HG03045 (cell line): Measurements from ENCODE around the gene NLGN4Y.
"Not testable (repeated sequence)": the region's sequence is repeated elsewhere in the genome, so short reads cannot be mapped to it uniquely, and the experiment has no call there.

Experiments used
- ATAC-seq: cut with Tn5 transposase; IDR thresholded peaks from one replicate; pipeline ENCODE4 v1.9.1; 2021; ENCODE audit warnings: mild to moderate bottlenecking, moderate library complexity; ENCODE audit not compliant: unreplicated experiment

The NLGN4Y gene

DNA sequence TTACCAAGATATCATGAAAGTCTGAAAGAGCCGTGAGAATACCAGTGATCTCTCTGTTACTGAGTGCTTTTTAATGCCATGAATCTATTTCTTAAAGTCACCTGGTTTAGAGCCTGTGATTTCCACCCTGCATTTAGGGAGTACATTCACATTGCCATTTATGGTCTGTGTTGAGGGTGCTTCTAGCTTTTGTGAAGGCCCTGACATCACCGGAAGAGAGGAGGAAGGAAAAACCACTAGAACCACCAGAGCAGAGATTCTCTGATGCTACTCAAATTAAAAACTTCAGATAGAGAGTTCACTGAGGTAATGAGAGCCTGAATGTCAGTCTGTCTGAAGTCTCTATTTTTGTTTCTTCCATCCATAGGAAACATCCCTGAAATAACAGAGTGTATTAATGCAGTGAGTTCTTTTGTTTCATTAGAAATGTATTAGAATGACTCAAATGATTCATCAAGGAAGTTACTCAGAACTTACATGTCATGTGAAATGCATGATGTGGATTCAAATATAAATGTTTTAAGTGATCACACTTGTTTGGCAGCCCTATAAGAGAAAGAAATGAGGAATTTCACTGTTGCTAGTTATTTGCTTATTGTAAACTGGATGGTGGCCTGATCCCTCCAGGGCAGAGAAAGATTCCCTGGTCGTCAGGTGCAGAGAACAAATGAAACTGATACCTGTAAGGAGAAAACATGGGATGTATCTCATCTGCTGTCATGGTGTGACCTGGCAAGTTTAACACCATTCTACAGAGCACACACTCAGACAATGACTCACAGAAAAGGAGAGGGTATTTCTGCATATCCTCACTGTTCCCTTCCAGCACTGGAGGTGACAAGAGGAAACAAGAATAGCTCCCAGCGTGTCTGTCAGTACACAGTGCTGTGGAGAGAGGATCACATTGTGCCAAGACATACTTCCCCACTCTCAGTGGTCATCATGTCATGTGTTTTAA is 310.1 kb downstream of the NLGN4Y start:
- ATAC-seq = peak; percentile 47

DNA sequence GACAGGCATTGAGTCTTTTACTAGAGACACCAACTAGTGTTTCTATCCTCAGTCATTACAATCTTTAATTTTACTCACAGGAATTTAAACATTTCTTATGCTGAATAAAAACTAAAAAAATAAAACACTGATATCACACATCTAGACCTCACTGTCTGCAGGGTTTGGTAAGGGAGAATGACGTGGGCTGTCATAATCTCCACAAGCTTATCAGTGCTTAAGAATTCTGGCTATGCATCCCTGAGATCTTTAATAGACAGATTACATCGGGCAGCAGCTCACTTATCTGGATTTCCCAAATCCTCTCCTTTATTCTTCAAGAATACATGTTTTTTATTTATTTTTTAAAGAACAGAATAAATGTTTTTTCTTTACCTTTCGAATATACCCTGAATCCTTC is 313.1 kb downstream of the NLGN4Y start:
- ATAC-seq = no peak

DNA sequence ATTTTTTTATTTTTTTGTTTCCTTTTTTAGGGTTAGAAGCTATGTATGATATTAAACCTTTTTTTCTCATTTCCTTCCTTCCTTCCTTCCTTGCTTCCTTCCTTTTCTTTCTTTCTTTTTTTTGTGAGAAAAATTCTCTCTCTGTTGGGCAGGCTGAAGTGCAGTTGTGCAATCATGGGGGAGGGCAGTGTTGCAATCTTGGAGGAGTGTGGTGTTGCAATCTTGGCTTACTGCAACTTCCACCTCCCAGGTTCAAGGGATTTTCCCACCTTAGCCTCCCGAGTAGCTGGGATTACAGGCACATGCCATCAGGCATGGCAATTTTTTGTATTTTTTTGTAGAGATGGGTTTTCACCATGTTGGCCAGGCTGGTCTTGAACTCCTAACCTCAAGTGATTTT is 326.4 kb downstream of the NLGN4Y start:
- ATAC-seq = no peak

DNA sequence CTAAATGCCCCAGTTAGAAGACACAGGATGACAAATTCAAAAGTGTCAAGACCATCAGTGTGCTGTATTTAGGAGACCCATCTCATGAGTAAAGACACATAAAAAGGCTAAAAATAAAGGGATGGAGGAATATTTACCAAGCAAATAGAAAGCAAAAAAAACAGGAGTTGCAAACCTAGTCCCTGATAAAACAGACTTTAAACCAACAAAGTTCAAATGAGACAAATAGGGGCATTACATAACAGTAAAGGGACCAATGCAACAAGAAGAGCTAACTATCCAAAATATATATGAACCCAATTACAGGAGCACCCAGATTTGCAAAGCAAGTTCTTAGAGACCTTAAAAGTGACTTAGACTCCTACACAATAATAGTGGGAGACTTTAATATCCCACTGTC is 336.1 kb downstream of the NLGN4Y start:
- no peak for ATAC-seq

DNA sequence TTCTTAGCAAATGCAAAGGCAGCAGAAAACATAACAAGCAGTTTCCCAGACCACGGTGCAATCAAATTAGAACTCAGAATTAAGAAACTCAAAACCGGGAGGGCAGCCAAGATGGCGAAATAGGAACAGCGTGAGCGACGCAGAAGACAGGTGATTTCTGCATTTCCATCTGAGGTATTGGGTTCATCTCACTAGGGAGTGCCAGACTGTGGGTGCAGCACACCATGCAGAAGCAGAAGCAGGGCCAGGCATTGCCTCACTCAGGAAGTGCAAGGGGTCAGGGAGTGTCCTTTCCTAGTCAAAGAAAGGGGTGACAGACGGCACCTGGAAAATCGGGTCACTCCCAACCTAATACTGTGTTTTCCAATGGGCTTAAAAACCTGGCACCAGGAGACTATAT is 336.7 kb downstream of the NLGN4Y start:
- ATAC-seq = not testable (repeated sequence)

DNA sequence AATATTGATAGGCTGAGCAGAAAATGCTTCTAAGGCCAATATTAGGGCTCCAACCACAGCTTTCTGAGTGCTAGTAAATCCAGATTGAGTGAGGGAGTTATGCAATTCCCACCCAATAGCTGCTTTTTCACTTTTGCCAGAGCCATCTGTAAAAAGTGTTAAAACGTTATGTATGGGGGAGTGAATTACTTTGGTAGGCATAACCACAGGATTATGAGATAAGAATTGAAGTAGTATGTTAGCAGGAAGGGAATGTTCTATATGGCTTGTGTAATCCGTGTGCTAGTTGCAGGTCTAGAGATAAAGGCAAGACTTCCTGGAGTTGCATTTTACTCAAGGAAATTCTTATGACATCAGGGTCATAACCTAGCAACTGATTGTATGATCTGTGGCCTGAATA is 347.6 kb downstream of the NLGN4Y start:
- ATAC-seq = no peak
